ENCODE data around the gene PCDHGA5.
"Not testable (repeated sequence)": the region's sequence is repeated elsewhere in the genome, so short reads cannot be mapped to it uniquely, and the experiment has no call there.

The PCDHGA5 gene

DNA sequence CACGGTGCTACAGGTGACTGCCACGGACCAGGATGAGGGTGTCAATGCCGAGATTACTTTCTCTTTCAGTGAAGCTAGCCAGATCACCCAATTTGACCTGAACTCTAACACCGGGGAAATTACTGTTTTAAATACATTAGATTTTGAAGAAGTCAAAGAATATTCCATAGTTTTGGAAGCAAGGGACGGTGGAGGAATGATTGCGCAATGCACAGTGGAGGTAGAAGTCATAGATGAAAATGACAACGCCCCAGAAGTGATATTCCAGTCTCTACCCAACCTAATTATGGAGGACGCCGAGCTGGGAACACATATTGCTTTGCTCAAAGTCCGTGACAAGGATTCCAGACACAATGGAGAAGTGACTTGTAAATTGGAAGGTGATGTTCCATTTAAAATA is 24.7 kb downstream of the PCDHGA5 start:
- no peak for DNase-seq

DNA sequence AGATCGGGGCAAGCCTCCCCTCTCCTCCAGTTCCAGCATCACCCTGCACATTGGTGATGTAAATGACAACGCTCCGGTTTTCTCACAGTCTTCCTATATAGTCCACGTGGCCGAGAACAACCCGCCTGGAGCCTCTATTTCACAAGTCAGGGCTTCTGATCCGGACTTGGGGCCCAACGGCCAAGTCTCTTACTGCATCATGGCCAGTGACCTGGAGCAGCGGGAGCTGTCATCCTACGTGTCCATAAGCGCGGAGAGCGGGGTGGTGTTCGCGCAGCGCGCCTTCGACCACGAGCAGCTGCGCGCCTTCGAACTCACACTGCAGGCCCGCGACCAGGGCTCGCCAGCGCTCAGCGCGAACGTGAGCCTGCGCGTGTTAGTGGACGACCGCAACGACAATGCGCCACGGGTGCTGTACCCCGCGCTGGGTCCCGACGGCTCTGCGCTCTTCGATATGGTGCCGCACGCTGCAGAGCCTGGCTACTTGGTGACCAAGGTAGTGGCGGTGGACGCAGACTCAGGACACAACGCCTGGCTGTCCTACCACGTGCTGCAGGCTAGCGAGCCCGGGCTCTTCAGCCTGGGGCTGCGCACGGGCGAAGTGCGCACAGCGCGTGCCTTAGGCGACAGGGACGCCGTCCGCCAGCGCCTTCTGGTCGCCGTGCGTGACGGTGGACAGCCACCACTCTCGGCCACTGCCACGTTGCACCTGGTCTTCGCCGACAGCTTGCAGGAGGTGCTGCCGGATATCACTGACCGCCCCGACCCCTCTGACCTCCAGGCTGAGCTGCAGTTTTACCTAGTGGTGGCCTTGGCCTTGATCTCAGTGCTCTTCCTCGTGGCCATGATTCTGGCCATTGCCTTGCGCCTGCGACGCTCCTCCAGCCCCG is 25.4 kb downstream of the PCDHGA5 start:
- DNase-seq, result no peak

DNA sequence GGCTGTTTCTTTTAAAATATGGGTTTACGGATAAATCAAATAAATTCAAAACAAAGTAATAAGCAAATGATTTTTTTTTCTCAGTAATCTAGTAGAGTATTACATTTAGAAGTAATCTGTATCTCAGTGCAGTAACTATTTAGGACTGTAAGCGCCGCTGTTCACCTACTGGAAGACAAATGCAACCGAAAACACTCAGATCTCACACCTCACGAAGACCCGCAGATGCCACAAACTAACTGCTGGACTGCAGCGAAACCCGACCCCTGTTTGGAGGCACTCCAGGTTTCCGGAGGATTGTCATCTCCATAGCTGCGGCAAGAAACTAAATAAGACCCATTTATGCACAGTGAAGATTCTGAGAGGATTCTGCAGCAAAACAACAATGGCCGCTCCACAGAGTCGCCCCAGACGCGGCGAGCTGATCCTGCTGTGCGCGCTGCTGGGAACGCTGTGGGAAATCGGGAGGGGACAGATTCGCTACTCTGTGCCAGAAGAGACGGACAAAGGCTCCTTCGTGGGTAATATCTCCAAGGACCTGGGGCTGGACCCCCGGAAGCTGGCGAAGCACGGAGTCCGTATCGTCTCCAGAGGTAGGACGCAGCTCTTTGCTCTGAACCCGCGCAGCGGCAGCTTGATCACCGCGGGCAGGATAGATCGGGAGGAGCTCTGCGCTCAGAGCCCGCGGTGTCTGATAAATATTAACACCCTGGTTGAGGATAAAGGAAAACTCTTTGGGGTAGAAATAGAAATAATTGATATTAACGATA is 28.7 kb downstream of the PCDHGA5 start, which contains the start of gene PCDHGA8:
PCDHGA8 (plus strand) TSS at position 205 of the 770 bp plus-strand sequence; CDS start at position 386, 181 bp downstream.
- DNase-seq, result no peak

DNA sequence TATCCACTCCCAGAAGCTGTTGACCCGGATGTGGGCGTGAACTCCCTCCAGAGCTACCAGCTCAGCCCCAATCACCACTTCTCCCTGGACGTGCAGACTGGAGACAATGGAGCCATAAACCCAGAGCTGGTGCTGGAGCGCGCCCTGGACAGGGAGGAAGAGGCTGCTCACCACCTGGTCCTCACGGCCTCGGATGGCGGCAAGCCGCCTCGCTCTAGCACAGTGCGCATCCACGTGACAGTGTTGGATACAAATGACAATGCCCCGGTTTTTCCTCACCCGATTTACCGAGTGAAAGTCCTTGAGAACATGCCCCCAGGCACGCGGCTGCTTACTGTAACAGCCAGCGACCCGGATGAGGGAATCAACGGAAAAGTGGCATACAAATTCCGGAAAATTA is 29.3 kb downstream of the PCDHGA5 start:
- DNase-seq, result no peak

DNA sequence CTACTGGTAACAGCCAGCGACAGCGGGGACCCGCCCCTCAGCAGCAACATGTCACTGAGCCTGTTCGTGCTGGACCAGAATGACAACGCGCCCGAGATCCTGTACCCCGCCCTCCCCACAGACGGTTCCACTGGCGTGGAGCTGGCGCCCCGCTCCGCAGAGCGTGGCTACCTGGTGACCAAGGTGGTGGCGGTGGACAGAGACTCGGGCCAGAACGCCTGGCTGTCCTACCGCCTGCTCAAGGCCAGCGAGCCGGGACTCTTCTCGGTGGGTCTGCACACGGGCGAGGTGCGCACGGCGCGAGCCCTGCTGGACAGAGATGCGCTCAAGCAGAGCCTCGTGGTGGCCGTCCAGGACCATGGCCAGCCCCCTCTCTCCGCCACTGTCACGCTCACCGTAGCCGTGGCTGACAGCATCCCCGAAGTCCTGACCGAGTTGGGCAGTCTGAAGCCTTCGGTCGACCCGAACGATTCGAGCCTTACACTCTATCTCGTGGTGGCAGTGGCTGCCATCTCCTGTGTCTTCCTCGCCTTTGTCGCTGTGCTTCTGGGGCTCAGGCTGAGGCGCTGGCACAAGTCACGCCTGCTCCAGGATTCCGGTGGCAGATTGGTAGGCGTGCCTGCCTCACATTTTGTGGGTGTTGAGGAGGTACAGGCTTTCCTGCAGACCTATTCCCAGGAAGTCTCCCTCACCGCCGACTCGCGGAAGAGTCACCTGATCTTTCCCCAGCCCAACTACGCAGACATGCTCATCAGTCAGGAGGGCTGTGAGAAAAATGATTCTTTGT is 30.6 kb downstream of the PCDHGA5 start:
- DNase-seq, result not testable (repeated sequence)

GRCh38 chr5:141397756-141398551 is 34.0 kb downstream of the PCDHGA5 start, which contains the start of gene PCDHGB5:
Gene PCDHGB5, plus strand, starts transcription at chr5:141397947. Its CDS starts 181 bp downstream, at chr5:141398128.
- not testable (repeated sequence) for DNase-seq

- DNase-seq, result no peak
These were observed 34.6 kb downstream of the PCDHGA5 start for GRCh38 chr5:141398608-141399007.

DNA sequence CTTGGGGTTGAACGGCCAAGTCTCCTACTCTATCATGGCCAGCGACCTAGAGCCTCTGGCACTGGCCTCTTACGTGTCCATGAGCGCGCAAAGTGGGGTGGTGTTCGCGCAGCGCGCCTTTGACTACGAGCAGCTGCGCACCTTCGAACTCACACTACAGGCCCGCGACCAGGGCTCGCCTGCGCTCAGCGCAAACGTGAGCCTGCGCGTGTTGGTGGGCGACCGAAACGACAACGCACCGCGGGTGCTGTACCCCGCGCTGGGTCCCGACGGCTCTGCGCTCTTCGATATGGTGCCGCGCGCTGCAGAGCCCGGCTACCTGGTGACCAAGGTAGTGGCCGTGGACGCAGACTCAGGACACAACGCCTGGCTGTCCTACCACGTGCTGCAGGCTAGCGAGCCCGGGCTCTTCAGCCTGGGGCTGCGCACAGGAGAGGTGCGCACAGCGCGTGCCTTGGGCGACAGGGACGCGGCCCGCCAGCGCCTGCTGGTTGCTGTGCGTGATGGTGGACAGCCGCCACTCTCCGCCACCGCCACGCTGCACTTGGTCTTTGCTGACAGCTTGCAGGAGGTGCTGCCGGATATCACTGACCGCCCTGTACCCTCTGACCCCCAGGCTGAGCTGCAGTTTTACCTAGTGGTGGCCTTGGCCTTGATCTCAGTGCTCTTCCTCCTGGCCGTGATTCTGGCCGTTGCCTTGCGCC is 35.7 kb downstream of the PCDHGA5 start:
- DNase-seq, result no peak

GRCh38 chr5:141402553-141403243 is 38.7 kb downstream of the PCDHGA5 start, which contains the start of gene PCDHGA9:
Gene PCDHGA9, plus strand, starts transcription at chr5:141402778. Its CDS starts 175 bp downstream, at chr5:141402953.
- DNase-seq, result no peak

GRCh38 chr5:141403387-141403786 is 39.4 kb downstream of the PCDHGA5 start:
- DNase-seq, result no peak

- not testable (repeated sequence) for DNase-seq
These were observed 44.0 kb downstream of the PCDHGA5 start, which contains the start of gene PCDHGB6 for GRCh38 chr5:141407790-141408505. Gene PCDHGB6, plus strand, starts transcription at chr5:141408021. Its CDS starts 182 bp downstream, at chr5:141408203.

DNA sequence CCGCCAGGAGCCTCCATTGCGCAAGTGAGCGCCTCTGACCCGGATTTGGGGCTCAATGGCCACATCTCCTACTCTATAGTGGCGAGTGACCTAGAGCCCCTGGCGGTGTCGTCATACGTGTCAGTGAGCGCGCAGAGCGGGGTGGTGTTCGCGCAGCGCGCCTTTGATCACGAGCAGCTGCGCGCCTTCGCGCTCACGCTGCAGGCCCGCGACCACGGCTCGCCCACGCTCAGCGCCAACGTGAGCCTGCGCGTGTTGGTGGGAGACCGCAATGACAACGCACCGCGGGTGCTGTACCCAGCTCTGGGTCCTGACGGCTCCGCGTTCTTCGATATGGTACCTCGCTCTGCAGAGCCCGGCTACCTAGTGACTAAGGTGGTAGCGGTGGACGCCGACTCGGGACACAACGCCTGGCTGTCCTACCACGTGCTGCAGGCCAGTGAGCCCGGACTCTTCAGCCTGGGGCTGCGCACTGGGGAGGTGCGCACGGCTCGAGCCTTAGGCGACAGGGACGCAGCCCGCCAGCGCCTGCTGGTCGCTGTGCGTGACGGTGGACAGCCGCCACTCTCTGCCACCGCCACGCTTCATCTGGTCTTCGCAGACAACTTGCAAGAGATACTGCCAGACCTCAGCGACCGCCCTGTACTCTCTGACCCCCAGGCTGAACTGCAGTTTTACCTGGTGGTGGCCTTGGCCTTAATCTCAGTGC is 45.8 kb downstream of the PCDHGA5 start:
- no peak for DNase-seq

- DNase-seq, result no peak
These were observed 47.6 kb downstream of the PCDHGA5 start for GRCh38 chr5:141411575-141411974.

- peak; percentile 47 for DNase-seq
These were observed 49.0 kb downstream of the PCDHGA5 start, which contains the start of gene PCDHGA10 for GRCh38 chr5:141412854-141413539. Gene PCDHGA10, plus strand, starts transcription at chr5:141412987. Its CDS starts 189 bp downstream, at chr5:141413176.

DNA sequence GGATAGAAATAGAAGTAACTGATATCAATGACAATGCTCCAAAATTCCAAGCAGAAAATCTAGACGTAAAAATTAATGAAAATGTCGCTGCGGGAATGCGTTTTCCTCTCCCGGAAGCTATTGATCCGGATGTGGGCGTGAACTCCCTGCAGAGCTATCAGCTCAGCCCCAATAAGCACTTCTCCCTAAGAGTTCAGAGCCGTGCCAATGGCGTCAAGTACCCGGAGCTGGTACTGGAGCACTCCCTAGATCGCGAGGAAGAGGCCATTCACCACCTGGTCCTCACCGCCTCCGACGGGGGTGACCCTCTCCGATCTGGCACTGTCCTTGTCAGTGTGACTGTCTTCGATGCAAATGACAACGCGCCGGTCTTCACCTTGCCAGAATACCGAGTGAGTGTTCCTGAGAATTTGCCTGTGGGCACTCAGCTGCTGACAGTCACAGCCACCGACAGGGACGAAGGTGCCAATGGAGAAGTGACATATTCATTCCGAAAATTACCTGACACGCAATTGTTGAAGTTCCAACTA is 49.6 kb downstream of the PCDHGA5 start:
- no peak for DNase-seq

- not testable (repeated sequence) for DNase-seq
These were observed 50.7 kb downstream of the PCDHGA5 start for GRCh38 chr5:141414548-141415274.

GRCh38 chr5:141415275-141415618 is 51.3 kb downstream of the PCDHGA5 start:
- DNase-seq, result not testable (repeated sequence)

All from NCI-H2171 (cell line).